ENCODE results near the gene GLCE.
A peak's percentile ranks its signal among the peaks of the same experiment; 100 is the strongest.
"Not testable (repeated sequence)": the region's sequence is repeated elsewhere in the genome, so short reads cannot be mapped to it uniquely, and the experiment has no call there.

The GLCE gene

GRCh38 chr15:69298697-69299441 lies 138.4 kb downstream of the GLCE start, which contains the start of gene PAQR5:
PAQR5 (plus strand) TSS chr15:69298912; CDS start chr15:69360081, 61,169 bp downstream.
- peak; percentile 33 for DNase-seq (ENCODE audit: low read depth, low spot score)

GRCh38 chr15:69299451-69299886 lies 139.0 kb downstream of the GLCE start:
- no peak for DNase-seq (ENCODE audit: low read depth, low spot score)

GRCh38 chr15:69299943-69300588 lies 139.6 kb downstream of the GLCE start:
- peak; percentile 17 for DNase-seq (ENCODE audit: low read depth, low spot score)

- DNase-seq (ENCODE audit: low read depth, low spot score): not testable (repeated sequence)
Measured at GRCh38 chr15:69301101-69301500, 140.7 kb downstream of the GLCE start.

GRCh38 chr15:69302087-69302486 lies 141.7 kb downstream of the GLCE start:
- not testable (repeated sequence) for DNase-seq (ENCODE audit: low read depth, low spot score)

- DNase-seq (ENCODE audit: low read depth, low spot score): no peak
Measured at GRCh38 chr15:69302929-69303328, 142.5 kb downstream of the GLCE start.

GRCh38 chr15:69303337-69304181 lies 143.1 kb downstream of the GLCE start:
- DNase-seq (ENCODE audit: low read depth, low spot score): no peak

GRCh38 chr15:69304182-69304545 lies 143.7 kb downstream of the GLCE start:
- DNase-seq (ENCODE audit: low read depth, low spot score): peak; percentile 23

GRCh38 chr15:69305204-69305931 lies 144.9 kb downstream of the GLCE start:
- DNase-seq (ENCODE audit: low read depth, low spot score): peak; percentile 60

- DNase-seq (ENCODE audit: low read depth, low spot score): no peak
Measured at GRCh38 chr15:69305933-69306568, 145.6 kb downstream of the GLCE start.

GRCh38 chr15:69307939-69308338 lies 147.5 kb downstream of the GLCE start:
- no peak for DNase-seq (ENCODE audit: low read depth, low spot score)

- DNase-seq (ENCODE audit: low read depth, low spot score): no peak
Measured at GRCh38 chr15:69308949-69309348, 148.5 kb downstream of the GLCE start.

GRCh38 chr15:69311319-69311721 lies 150.9 kb downstream of the GLCE start:
- no peak for DNase-seq (ENCODE audit: low read depth, low spot score)

- no peak for DNase-seq (ENCODE audit: low read depth, low spot score)
Measured at GRCh38 chr15:69313432-69314000, 153.1 kb downstream of the GLCE start.

- DNase-seq (ENCODE audit: low read depth, low spot score): no peak
Measured at GRCh38 chr15:69314131-69314530, 153.7 kb downstream of the GLCE start.

GRCh38 chr15:69314736-69315135 lies 154.3 kb downstream of the GLCE start:
- no peak for DNase-seq (ENCODE audit: low read depth, low spot score)

GRCh38 chr15:69315402-69316110 lies 155.1 kb downstream of the GLCE start:
- DNase-seq (ENCODE audit: low read depth, low spot score): no peak

GRCh38 chr15:69316291-69316690 lies 155.9 kb downstream of the GLCE start:
- DNase-seq (ENCODE audit: low read depth, low spot score): no peak

- DNase-seq (ENCODE audit: low read depth, low spot score): no peak
Measured at GRCh38 chr15:69317392-69317841, 157.0 kb downstream of the GLCE start.

GRCh38 chr15:69318033-69318432 lies 157.6 kb downstream of the GLCE start:
- DNase-seq (ENCODE audit: low read depth, low spot score): no peak

All from astrocyte of the hippocampus (primary cell).